HG02981 (cell line): ENCODE data around the gene PGA4.
"Not testable (repeated sequence)": the region's sequence is repeated elsewhere in the genome, so short reads cannot be mapped to it uniquely, and the experiment has no call there.

Source experiments
- ATAC-seq: cut with Tn5 transposase; IDR thresholded peaks from one replicate; pipeline ENCODE4 v1.9.1; 2021; ENCODE audit warnings: mild to moderate bottlenecking, moderate library complexity; ENCODE audit not compliant: unreplicated experiment

Gene PGA4

GRCh38 chr11:61248071-61248470, 25.9 kb downstream of the PGA4 start:
- not testable (repeated sequence) for ATAC-seq

GRCh38 chr11:61249201-61249600, 27.1 kb downstream of the PGA4 start:
- ATAC-seq: not testable (repeated sequence)

- not testable (repeated sequence) for ATAC-seq
These were observed 28.9 kb downstream of the PGA4 start for GRCh38 chr11:61250796-61251765.

GRCh38 chr11:61252332-61252731, 30.2 kb downstream of the PGA4 start:
- not testable (repeated sequence) for ATAC-seq

- peak; percentile 61 for ATAC-seq
These were observed 32.4 kb downstream of the PGA4 start for GRCh38 chr11:61254403-61255025.

- no peak for ATAC-seq
These were observed 34.7 kb downstream of the PGA4 start for GRCh38 chr11:61256710-61257482.

- no peak for ATAC-seq
These were observed 36.4 kb downstream of the PGA4 start for GRCh38 chr11:61258546-61258945.

GRCh38 chr11:61259363-61259762, 37.2 kb downstream of the PGA4 start:
- ATAC-seq: no peak

- no peak for ATAC-seq
These were observed 42.2 kb downstream of the PGA4 start for GRCh38 chr11:61264371-61264770.

- no peak for ATAC-seq
These were observed 42.6 kb downstream of the PGA4 start for GRCh38 chr11:61264795-61265194.

- ATAC-seq: no peak
These were observed 43.2 kb downstream of the PGA4 start for GRCh38 chr11:61265357-61265756.

GRCh38 chr11:61266602-61267001, 44.5 kb downstream of the PGA4 start:
- ATAC-seq: no peak

GRCh38 chr11:61267437-61267841, 45.3 kb downstream of the PGA4 start:
- ATAC-seq: no peak

GRCh38 chr11:61268588-61269250, 46.6 kb downstream of the PGA4 start:
- ATAC-seq: no peak

- no peak for ATAC-seq
These were observed 48.4 kb downstream of the PGA4 start for GRCh38 chr11:61270354-61271076.

- ATAC-seq: no peak
These were observed 50.6 kb downstream of the PGA4 start for GRCh38 chr11:61272731-61273130.

- no peak for ATAC-seq
These were observed 51.3 kb downstream of the PGA4 start for GRCh38 chr11:61273178-61274078.

GRCh38 chr11:61274084-61274483, 51.9 kb downstream of the PGA4 start:
- no peak for ATAC-seq

GRCh38 chr11:61275191-61275590, 53.0 kb downstream of the PGA4 start:
- no peak for ATAC-seq
